ENCODE measurements around the gene CLIC5. TPM values are rescaled to one million over a fixed set of nuclear protein-coding genes. Genes with fewer than 3 reads are reported as not detected.

The CLIC5 gene
- total RNA-seq, 1 donor: not detected

GRCh38 chr6:45882671-45883070 is 133.0 kb downstream of the CLIC5 start:
- no peak for DNase-seq (ENCODE audit: low read depth)
- TF ChIP-seq CTCF (IDR thresholded peaks at IDR 0.05; ENCODE audit: insufficient read depth, low read depth, low read length): no peak
- H3K4me3 ChIP-seq (ENCODE audit: low read depth, low read length): no peak overlapping the region

GRCh38 chr6:45881705-45882467 is 133.8 kb downstream of the CLIC5 start:
- no peak for DNase-seq (ENCODE audit: low read depth)
- no peak overlapping the region for H3K4me3 ChIP-seq (ENCODE audit: low read depth, low read length)
- no peak for TF ChIP-seq CTCF (IDR thresholded peaks at IDR 0.05; ENCODE audit: insufficient read depth, low read depth, low read length)

- DNase-seq (ENCODE audit: low read depth): no peak
- H3K4me3 ChIP-seq (ENCODE audit: low read depth, low read length): no peak overlapping the region
- TF ChIP-seq CTCF (IDR thresholded peaks at IDR 0.05; ENCODE audit: insufficient read depth, low read depth, low read length): no peak
Observed at GRCh38 chr6:45880676-45881075, 135.0 kb downstream of the CLIC5 start.

GRCh38 chr6:45880159-45880558 is 135.5 kb downstream of the CLIC5 start:
- TF ChIP-seq CTCF (IDR thresholded peaks at IDR 0.05; ENCODE audit: insufficient read depth, low read depth, low read length): no peak
- no peak overlapping the region for H3K4me3 ChIP-seq (ENCODE audit: low read depth, low read length)
- peak; percentile 18 for DNase-seq (ENCODE audit: low read depth)

- no peak for DNase-seq (ENCODE audit: low read depth)
- TF ChIP-seq CTCF (IDR thresholded peaks at IDR 0.05; ENCODE audit: insufficient read depth, low read depth, low read length): no peak
- H3K4me3 ChIP-seq (ENCODE audit: low read depth, low read length): no peak overlapping the region
Observed at GRCh38 chr6:45877970-45878590, 137.6 kb downstream of the CLIC5 start.

GRCh38 chr6:45872827-45873365 is 142.8 kb downstream of the CLIC5 start:
- TF ChIP-seq CTCF (IDR thresholded peaks at IDR 0.05; ENCODE audit: insufficient read depth, low read depth, low read length): no peak
- H3K4me3 ChIP-seq (ENCODE audit: low read depth, low read length): no peak overlapping the region
- no peak for DNase-seq (ENCODE audit: low read depth)
